ENCODE results near the gene TPD52L1. TPM values are rescaled to one million over a fixed set of nuclear protein-coding genes. Genes with fewer than 3 reads are reported as not detected.

Gene TPD52L1
- total RNA-seq, 1 donor from 2014 or later = 15.6 TPM

DNA sequence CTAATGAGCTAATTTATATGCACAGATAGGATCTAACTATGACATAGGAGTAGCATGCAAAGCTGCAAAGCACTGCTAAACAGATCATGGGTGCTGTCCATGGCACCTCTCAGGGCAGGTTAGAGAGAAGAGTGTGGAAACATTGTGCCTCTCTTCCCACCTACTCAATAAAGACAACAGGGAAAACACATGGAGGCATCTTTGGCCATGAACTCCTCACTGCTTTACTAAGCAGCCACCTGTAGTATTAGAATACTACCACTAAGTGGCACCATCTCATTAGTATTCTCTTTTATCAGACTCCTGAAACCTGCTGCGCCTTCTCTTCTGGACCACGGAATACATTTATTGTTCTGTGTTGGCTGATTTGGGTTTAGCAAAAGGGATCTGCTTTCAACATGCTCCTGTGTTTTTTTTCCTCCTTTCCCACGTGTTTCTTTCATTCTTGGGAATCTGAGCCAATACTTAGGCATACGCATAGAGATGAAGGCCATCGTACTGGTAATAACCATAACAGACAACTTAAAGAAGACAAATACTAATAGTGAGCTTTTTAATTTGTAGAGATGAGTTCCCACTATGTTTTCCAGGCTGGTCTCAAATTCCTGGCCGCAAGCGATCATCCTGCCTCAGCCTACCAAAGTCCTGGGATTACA lies 157.5 kb downstream of the TPD52L1 start:
- intact Hi-C loops (cut with DNase I) = loop anchor here (5.0 kb wide), 1 partner anchor 441 kb away; no protein-coding TSS in a partner anchor
- DNase-seq (no peak), ATAC-seq (peak; percentile 85 to 88)
- Histone ChIP-seq H3K27me3 (ENCODE audit: low read depth) (no peaks in the 10 kb centered on the region), H3K36me3 (no peaks in the 10 kb centered on the region), H3K9me3 (no peaks in the 10 kb centered on the region), H3K4me1 (no peaks in the 10 kb centered on the region), H3K27ac (no peak overlapping the region), H3K4me3 (no peak overlapping the region)
- TF ChIP-seq, protein P1, sequence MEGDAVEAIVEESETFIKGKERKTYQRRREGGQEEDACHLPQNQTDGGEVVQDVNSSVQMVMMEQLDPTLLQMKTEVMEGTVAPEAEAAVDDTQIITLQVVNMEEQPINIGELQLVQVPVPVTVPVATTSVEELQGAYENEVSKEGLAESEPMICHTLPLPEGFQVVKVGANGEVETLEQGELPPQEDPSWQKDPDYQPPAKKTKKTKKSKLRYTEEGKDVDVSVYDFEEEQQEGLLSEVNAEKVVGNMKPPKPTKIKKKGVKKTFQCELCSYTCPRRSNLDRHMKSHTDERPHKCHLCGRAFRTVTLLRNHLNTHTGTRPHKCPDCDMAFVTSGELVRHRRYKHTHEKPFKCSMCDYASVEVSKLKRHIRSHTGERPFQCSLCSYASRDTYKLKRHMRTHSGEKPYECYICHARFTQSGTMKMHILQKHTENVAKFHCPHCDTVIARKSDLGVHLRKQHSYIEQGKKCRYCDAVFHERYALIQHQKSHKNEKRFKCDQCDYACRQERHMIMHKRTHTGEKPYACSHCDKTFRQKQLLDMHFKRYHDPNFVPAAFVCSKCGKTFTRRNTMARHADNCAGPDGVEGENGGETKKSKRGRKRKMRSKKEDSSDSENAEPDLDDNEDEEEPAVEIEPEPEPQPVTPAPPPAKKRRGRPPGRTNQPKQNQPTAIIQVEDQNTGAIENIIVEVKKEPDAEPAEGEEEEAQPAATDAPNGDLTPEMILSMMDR (IDR thresholded peaks at IDR 0.05) = peak; percentile 88

DNA sequence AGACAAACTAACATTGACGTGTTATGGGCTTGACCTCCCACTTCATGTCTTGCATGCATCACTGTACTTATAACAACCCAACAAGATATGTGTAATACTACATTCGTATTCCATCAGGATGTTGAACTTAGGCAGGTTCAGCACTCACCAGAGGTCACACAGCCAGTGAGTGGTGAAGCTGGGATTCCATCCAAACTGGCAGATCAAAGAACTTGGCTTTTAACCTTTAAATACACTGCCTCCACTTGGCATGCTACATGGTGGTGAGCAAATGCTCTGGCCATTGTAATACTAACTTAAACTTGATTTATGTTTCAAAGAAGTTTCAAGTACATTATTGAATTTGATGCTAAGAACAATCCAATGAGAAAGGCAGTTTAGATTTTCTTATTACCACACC lies 158.9 kb downstream of the TPD52L1 start:
- ATAC-seq (peak in 1 of 2 donors; percentile 6), DNase-seq (no peak)
- Histone ChIP-seq H3K27ac (no peak overlapping the region), H3K4me1 (no peaks in the 10 kb centered on the region), H3K27me3 (ENCODE audit: low read depth) (no peaks in the 10 kb centered on the region), H3K9me3 (no peaks in the 10 kb centered on the region), H3K36me3 (no peaks in the 10 kb centered on the region), H3K4me3 (no peak overlapping the region)
- intact Hi-C loops (cut with DNase I) = loop anchor here (5.0 kb wide), 1 partner anchor 440 kb away; no protein-coding TSS in a partner anchor
- TF ChIP-seq, protein P1 (IDR thresholded peaks at IDR 0.05) = no peak

DNA sequence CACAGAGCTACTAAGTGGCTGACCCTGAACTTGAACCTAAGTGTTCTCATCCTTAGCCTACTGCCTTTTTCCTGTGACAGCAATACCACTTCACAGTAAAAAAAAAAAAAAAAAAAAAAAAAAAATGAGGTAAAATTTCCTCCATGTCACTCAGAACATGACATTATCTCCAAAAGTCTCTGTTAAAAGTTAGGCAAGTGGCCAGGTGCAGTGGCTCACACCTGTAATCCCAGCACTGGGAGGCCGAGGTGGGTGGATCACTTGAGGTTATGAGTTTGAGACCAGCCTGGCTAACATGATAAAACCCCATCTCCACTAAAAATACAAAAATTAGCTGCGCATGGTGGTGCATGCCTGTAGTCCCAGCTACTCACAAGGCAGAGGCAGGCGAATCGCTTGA lies 159.4 kb downstream of the TPD52L1 start:
- intact Hi-C loops (cut with DNase I) = loop anchor here (5.0 kb wide), 1 partner anchor 439 kb away; no protein-coding TSS in a partner anchor
- Histone ChIP-seq H3K27ac (no peak overlapping the region), H3K9me3 (no peaks in the 10 kb centered on the region), H3K36me3 (no peaks in the 10 kb centered on the region), H3K4me3 (no peak overlapping the region), H3K27me3 (ENCODE audit: low read depth) (no peaks in the 10 kb centered on the region), H3K4me1 (no peaks in the 10 kb centered on the region)
- ATAC-seq = no peak
- TF ChIP-seq, protein P1 (IDR thresholded peaks at IDR 0.05) = no peak
- DNase-seq = no peak

Other genes starting within 250 kb of the TPD52L1 start
- 25.5 TPM for gene RNF217, start 191.3 kb upstream of the TPD52L1 start, total RNA-seq
- 55.4 TPM for gene HDDC2, start 148.2 kb downstream of the TPD52L1 start, total RNA-seq